Cardiac muscle cell (in vitro differentiated cells and primary cell): ENCODE measurements around the gene OR2M3. TPM values are rescaled to one million over a fixed set of nuclear protein-coding genes. Genes with fewer than 3 reads are reported as not detected.
"Not testable (repeated sequence)": the region's sequence is repeated elsewhere in the genome, so short reads cannot be mapped to it uniquely, and the experiment has no call there.

Source experiments
- DNase-seq, 2 donors: peaks; one replicate each; pipeline versions ENCODE4 v3.0.0 to v3.0.0-alpha.2; 2010 to 2017; ENCODE audit warnings: low read depth in 1 of 2, low spot score in 1 of 2
- H3K27ac ChIP-seq: fragments of 200-600 bp; sonication (generic); 2 replicates; pipeline ENCODE4 v1.5.1; 2016
- H3K27me3 ChIP-seq: fragments of 200-600 bp; sonication (generic); 2 replicates; pipeline ENCODE4 v1.6.0; 2016; ENCODE audit warnings: control low read depth
- H3K36me3 ChIP-seq: fragments of 200-600 bp; sonication (generic); 2 replicates; pipeline ENCODE4 v1.5.1; 2016; ENCODE audit warnings: control low read depth
- H3K4me1 ChIP-seq: fragments of 200-600 bp; sonication (generic); 2 replicates; pipeline ENCODE4 v1.8.1; 2017; ENCODE audit warnings: low read depth, mild to moderate bottlenecking, mixed run types
- H3K4me3 ChIP-seq: fragments of 200-600 bp; sonication (generic); 2 replicates; pipeline ENCODE4 v1.5.1; 2016; ENCODE audit warnings: mild to moderate bottlenecking
- H3K9me3 ChIP-seq: fragments of 200-600 bp; sonication (generic); 2 replicates; pipeline ENCODE4 v1.5.1; 2017; ENCODE audit warnings: low read depth, mild to moderate bottlenecking, control low read depth
- polyA plus RNA-seq: library from polyadenylated mRNA; unstranded; fragments of >200 nt; fragmentation: Nextera tagmentation; extraction: Ambion mirVana; gene quantifications from 2 replicates; pipeline ENCODE4 v1.2.1, GENCODE V29; 2016
- total RNA-seq: library from RNA; depleted of rRNA; stranded (reverse); fragments of >200 nt; gene quantifications from 2 replicates; pipeline ENCODE4 v1.2.3, GENCODE V29; 2016
- TF ChIP-seq, protein P1 (sequence below): IDR thresholded peaks from 2 replicates; pipeline ENCODE4 v1.5.1; 2012; ENCODE audit warnings: low read depth, mild to moderate bottlenecking, low read length

Gene OR2M3
- total and polyA plus RNA-seq, 2 experiments from 2014 or later, result not detected

DNA sequence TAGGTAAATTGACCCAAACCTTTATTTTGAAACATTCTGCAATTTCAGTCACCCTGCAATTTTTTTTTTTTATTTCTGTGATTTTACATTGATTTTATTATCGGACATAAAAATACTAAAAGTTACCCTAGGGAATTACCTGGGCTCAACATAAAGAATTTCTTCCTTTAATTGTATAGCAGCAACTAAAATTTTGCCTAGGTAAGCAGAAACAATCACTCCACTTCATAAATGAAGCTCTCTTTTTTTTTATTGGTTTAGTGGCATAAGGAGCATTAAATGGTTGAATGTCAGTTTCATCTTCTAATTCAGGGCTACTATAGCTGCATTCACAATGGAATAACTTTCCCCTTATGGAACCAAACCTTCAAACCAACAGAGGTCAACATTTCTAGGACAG is 18.8 kb downstream of the OR2M3 start:
- TF ChIP-seq, protein P1, sequence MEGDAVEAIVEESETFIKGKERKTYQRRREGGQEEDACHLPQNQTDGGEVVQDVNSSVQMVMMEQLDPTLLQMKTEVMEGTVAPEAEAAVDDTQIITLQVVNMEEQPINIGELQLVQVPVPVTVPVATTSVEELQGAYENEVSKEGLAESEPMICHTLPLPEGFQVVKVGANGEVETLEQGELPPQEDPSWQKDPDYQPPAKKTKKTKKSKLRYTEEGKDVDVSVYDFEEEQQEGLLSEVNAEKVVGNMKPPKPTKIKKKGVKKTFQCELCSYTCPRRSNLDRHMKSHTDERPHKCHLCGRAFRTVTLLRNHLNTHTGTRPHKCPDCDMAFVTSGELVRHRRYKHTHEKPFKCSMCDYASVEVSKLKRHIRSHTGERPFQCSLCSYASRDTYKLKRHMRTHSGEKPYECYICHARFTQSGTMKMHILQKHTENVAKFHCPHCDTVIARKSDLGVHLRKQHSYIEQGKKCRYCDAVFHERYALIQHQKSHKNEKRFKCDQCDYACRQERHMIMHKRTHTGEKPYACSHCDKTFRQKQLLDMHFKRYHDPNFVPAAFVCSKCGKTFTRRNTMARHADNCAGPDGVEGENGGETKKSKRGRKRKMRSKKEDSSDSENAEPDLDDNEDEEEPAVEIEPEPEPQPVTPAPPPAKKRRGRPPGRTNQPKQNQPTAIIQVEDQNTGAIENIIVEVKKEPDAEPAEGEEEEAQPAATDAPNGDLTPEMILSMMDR, result no peak
- Histone ChIP-seq H3K4me3 (no peak overlapping the region), H3K4me1 (no peaks in the 10 kb centered on the region), H3K27ac (no peak overlapping the region), H3K9me3 (no peaks in the 10 kb centered on the region), H3K36me3 (no peaks in the 10 kb centered on the region), H3K27me3 (no peaks in the 10 kb centered on the region)
- no peak for DNase-seq

DNA sequence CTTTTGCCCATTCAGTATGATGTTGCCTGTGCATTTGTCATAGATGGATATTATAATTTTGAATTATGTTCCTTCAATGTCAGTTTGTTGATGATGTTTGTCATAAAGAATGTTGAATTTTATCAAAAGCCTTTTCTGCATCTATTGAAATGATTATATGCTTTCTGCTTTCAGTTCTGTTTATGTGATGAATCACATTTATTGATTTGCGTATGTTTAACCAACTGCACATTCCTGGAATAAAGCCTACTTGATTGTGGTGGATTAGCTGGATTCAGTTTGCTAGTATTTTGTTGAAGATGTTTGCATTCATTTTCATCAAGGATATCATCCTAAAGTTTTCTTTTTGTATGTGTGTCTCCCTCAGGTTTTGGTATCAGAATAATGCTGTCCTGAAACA is 28.5 kb downstream of the OR2M3 start:
- TF ChIP-seq, protein P1, result no peak
- H3K4me1 ChIP-seq, result no peaks in the 10 kb centered on the region
- no peaks in the 10 kb centered on the region for H3K27me3 ChIP-seq
- no peak overlapping the region for H3K27ac ChIP-seq
- H3K9me3 ChIP-seq, result no peaks in the 10 kb centered on the region
- DNase-seq, result no peak
- H3K36me3 ChIP-seq, result no peaks in the 10 kb centered on the region
- H3K4me3 ChIP-seq, result no peak overlapping the region

DNA sequence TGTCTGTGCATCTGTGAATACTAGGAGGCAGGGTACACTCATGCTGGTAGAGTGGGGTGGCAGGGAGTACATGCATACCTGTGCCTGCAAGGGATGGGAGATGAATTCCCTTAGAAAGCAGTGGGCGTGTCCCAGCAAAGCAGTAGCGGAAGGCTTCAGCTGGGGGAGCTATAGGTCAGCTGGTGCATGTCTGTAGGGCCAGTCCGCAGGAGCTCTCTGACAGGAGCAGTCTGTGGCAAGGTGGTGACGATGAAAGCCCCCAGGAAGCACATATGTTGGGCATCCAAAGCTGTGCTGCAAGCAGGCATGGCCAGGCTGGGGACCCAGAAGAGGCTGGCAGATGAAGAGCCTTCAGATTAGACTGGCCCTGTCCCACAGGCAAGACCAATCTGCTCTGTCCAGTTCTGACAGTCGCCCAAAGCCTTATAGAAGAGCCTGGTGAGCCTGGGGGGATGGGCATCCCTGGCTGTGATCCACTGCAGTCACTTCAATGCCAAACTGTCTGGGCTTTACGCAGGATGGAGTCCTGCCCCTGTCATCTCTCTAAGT is 32.4 kb downstream of the OR2M3 start:
- TF ChIP-seq, protein P1, result no peak
- Histone ChIP-seq H3K27me3 (no peaks in the 10 kb centered on the region), H3K4me3 (no peak overlapping the region), H3K36me3 (no peaks in the 10 kb centered on the region), H3K4me1 (no peaks in the 10 kb centered on the region), H3K9me3 (no peaks in the 10 kb centered on the region), H3K27ac (no peak overlapping the region)
- no peak for DNase-seq

DNA sequence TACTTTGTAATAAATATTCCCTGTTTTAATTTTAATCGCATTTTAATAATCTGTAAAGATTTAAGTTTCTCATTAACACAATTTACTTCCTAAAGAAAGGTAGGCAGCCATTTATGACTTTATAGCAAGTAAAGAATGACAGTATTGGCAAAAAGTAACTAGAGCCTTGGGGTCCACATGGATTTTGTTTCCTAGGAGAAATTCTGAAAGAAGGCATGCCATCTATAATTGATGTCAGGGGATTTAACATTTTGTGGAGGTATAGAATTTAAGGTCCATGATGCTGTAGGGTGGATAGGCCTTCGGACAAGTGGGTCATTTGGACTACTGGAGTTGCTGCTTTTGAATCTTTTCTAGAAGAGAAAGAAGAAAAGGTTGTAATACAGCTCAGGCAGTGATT is 34.1 kb downstream of the OR2M3 start, which contains the start of gene OR2M4:
Gene OR2M4, plus strand, starts transcription at position 301 of the 400 bp plus-strand sequence. CDS start 7,512 bp downstream, outside the sequence.
- H3K4me3 ChIP-seq, result no peak within 1 kb of the TSS
- TF ChIP-seq, protein P1, result no peak
- H3K27me3 ChIP-seq, result no peaks in the 10 kb centered on the region
- H3K27ac ChIP-seq, result no peak within 1 kb of the TSS
- H3K36me3 ChIP-seq, result no peaks in the 10 kb centered on the region
- H3K4me1 ChIP-seq, result no peaks in the 10 kb centered on the region
- no peaks in the 10 kb centered on the region for H3K9me3 ChIP-seq
- DNase-seq, result no peak

DNA sequence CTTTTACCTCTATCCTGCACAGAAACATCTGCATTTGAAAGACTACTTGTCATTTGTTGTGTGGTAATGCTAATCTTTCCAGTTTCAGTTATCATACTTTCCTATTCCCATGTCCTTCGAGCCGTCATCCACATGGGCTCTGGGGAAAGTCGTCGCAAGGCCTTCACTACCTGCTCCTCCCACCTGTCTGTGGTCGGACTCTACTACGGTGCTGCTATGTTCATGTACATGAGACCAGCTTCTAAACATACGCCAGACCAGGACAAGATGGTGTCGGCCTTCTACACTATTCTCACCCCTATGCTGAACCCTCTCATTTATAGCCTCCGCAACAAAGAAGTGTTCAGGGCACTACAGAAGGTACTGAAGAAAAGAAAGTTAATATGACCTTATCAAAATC is 42.4 kb downstream of the OR2M3 start:
- H3K27ac ChIP-seq, result no peak overlapping the region
- no peaks in the 10 kb centered on the region for H3K36me3 ChIP-seq
- H3K4me1 ChIP-seq, result no peaks in the 10 kb centered on the region
- H3K4me3 ChIP-seq, result no peak overlapping the region
- no peaks in the 10 kb centered on the region for H3K9me3 ChIP-seq
- TF ChIP-seq, protein P1, result no peak
- no peaks in the 10 kb centered on the region for H3K27me3 ChIP-seq
- no peak for DNase-seq

DNA sequence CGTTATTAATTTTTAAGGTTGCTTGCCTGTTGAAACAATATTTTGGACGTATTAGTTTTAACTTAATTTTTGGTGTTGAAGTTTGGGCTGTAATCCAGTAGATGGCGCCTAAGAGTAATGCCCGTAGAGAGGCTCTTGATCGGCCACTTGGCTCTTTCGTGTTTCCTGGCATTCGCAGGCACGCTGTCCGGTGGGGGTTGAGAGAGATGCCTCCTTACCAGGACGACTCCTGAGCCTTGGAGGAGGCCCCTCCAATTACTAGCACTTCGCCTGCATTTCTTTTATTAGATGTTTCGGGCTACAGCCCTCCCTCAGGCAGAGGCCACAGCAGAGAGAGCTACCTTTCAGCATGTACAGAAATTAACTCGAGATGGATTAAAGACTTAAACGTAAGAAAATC is 46.1 kb downstream of the OR2M3 start:
- H3K9me3 ChIP-seq, result no peaks in the 10 kb centered on the region
- no peaks in the 10 kb centered on the region for H3K36me3 ChIP-seq
- H3K27me3 ChIP-seq, result no peaks in the 10 kb centered on the region
- H3K27ac ChIP-seq, result no peak overlapping the region
- H3K4me1 ChIP-seq, result no peaks in the 10 kb centered on the region
- H3K4me3 ChIP-seq, result no peak overlapping the region
- peak in 1 of 2 donors; percentile 17 for DNase-seq
- TF ChIP-seq, protein P1, result peak; percentile 45

DNA sequence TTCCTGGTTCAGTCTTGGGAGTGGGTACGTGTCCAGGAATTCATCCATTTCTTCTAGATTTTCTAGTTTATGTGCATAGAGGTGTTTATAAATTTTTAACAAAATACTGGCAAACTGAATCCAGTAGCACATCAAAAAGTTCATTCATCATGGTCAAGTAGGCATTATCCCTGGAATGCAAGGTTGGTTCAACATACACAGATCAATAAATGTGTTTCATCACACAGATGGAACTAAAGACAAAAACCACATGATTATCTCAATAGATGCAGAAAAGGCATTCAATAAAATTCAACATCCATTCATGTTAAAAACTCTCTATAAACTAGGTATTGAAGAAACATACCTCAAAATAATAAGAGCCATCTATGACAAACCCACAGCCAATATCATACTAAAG is 62.2 kb downstream of the OR2M3 start:
- H3K9me3 ChIP-seq, H3K27me3 ChIP-seq, H3K4me3 ChIP-seq, DNase-seq, H3K27ac ChIP-seq, H3K4me1 ChIP-seq, H3K36me3 ChIP-seq: not testable (repeated sequence)
